GM23338 (cell line): Measurements from ENCODE around the gene KDELR1.

ENCODE experiments used
- CREB1 ChIP-seq: fragments of 250-450 bp; sonication (Bioruptor Pico); IDR thresholded peaks from 2 replicates; pipeline ENCODE4 v1.5.0; 2020; ENCODE audit warnings: low read depth, mild to moderate bottlenecking, moderate library complexity
- EZH2 ChIP-seq: fragments of 200-600 bp; sonication (generic); IDR thresholded peaks from one replicate; pipeline ENCODE4 v1.8.0; 2017; ENCODE audit warnings: antibody characterized with exemption, mild to moderate bottlenecking, low read depth; ENCODE audit not compliant: unreplicated experiment
- EZH2phosphoT487 ChIP-seq: fragments of 200-600 bp; sonication (generic); IDR thresholded peaks from one replicate; pipeline ENCODE4 v1.8.1; 2018; ENCODE audit warnings: antibody characterized with exemption; ENCODE audit not compliant: unreplicated experiment
- JUNB ChIP-seq: IDR thresholded peaks from one replicate; pipeline ENCODE4 v1.6.1; 2016; ENCODE audit warnings: antibody characterized with exemption; ENCODE audit not compliant: unreplicated experiment
- NANOG ChIP-seq: IDR thresholded peaks from 2 replicates; pipeline ENCODE4 v1.6.1; 2016; ENCODE audit warnings: antibody characterized with exemption, borderline replicate concordance
- POLR2AphosphoS5 ChIP-seq: IDR thresholded peaks from 2 replicates; pipeline ENCODE4 v1.6.1; 2016; ENCODE audit warnings: antibody characterized with exemption, low read depth
- ZNF331 ChIP-seq: fragments of 250-450 bp; sonication (Bioruptor Pico); IDR thresholded peaks from 2 replicates; pipeline ENCODE4 v1.5.0; 2020; ENCODE audit warnings: low read depth, mild to moderate bottlenecking, moderate library complexity
- TF ChIP-seq, protein P1 (sequence below), 2 experiments: fragments of 200-600 bp in 1 of 2; sonication (generic) in 1 of 2; conservative IDR thresholded peaks; 2 replicates each; pipeline versions ENCODE4 v1.5.1 to v1.6.1; 2016 to 2017; ENCODE audit warnings: antibody characterized with exemption in 2 of 2, low read depth in 2 of 2, mild to moderate bottlenecking in 2 of 2, moderate library complexity in 1 of 2
- TF ChIP-seq, protein P2 (sequence below): IDR thresholded peaks from one replicate; pipeline ENCODE4 v1.6.1; 2018; ENCODE audit warnings: antibody characterized with exemption; ENCODE audit not compliant: unreplicated experiment
- TF ChIP-seq, protein P3 (sequence below): IDR thresholded peaks from 2 replicates; pipeline ENCODE4 v1.6.1; 2016; ENCODE audit warnings: antibody characterized with exemption

DNA sequence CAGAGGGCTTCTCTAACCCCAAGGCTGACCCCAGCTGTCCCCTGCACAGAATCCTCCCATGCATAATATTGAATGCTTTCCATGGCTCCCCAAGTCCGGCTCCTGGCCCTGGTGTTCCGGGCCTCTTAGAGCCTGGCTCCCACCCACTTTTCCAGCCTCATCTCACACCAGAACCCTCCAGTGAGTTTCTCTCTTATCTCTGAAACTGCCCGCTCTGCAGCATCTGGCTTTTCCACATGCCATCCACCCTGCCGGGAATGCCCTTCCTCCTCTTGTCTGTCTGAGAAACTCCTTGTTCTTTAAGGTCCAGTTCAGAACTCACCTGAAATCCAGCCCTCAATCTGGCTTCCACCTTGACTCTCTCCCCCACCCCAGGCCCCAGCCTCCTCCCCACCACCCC, 20.4 kb downstream of the KDELR1 start:
- TF ChIP-seq, protein P1, sequence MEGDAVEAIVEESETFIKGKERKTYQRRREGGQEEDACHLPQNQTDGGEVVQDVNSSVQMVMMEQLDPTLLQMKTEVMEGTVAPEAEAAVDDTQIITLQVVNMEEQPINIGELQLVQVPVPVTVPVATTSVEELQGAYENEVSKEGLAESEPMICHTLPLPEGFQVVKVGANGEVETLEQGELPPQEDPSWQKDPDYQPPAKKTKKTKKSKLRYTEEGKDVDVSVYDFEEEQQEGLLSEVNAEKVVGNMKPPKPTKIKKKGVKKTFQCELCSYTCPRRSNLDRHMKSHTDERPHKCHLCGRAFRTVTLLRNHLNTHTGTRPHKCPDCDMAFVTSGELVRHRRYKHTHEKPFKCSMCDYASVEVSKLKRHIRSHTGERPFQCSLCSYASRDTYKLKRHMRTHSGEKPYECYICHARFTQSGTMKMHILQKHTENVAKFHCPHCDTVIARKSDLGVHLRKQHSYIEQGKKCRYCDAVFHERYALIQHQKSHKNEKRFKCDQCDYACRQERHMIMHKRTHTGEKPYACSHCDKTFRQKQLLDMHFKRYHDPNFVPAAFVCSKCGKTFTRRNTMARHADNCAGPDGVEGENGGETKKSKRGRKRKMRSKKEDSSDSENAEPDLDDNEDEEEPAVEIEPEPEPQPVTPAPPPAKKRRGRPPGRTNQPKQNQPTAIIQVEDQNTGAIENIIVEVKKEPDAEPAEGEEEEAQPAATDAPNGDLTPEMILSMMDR (conservative IDR thresholded peaks at IDR 0.05; ENCODE audit: low read depth in 2 of 2), result no peak
- TF ChIP-seq POLR2AphosphoS5, result no peak
- TF ChIP-seq EZH2, result no peak
- TF ChIP-seq JUNB, result no peak
- TF ChIP-seq, protein P2, sequence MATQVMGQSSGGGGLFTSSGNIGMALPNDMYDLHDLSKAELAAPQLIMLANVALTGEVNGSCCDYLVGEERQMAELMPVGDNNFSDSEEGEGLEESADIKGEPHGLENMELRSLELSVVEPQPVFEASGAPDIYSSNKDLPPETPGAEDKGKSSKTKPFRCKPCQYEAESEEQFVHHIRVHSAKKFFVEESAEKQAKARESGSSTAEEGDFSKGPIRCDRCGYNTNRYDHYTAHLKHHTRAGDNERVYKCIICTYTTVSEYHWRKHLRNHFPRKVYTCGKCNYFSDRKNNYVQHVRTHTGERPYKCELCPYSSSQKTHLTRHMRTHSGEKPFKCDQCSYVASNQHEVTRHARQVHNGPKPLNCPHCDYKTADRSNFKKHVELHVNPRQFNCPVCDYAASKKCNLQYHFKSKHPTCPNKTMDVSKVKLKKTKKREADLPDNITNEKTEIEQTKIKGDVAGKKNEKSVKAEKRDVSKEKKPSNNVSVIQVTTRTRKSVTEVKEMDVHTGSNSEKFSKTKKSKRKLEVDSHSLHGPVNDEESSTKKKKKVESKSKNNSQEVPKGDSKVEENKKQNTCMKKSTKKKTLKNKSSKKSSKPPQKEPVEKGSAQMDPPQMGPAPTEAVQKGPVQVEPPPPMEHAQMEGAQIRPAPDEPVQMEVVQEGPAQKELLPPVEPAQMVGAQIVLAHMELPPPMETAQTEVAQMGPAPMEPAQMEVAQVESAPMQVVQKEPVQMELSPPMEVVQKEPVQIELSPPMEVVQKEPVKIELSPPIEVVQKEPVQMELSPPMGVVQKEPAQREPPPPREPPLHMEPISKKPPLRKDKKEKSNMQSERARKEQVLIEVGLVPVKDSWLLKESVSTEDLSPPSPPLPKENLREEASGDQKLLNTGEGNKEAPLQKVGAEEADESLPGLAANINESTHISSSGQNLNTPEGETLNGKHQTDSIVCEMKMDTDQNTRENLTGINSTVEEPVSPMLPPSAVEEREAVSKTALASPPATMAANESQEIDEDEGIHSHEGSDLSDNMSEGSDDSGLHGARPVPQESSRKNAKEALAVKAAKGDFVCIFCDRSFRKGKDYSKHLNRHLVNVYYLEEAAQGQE, result no peak
- no peak for TF ChIP-seq EZH2phosphoT487
- TF ChIP-seq, protein P3, sequence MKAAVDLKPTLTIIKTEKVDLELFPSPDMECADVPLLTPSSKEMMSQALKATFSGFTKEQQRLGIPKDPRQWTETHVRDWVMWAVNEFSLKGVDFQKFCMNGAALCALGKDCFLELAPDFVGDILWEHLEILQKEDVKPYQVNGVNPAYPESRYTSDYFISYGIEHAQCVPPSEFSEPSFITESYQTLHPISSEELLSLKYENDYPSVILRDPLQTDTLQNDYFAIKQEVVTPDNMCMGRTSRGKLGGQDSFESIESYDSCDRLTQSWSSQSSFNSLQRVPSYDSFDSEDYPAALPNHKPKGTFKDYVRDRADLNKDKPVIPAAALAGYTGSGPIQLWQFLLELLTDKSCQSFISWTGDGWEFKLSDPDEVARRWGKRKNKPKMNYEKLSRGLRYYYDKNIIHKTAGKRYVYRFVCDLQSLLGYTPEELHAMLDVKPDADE, result no peak
- TF ChIP-seq NANOG, result no peak
- TF ChIP-seq CREB1 (CRISPR knock-in tag), result no peak
- no peak for TF ChIP-seq ZNF331 (CRISPR knock-in tag)
